GM13977 (cell line): ENCODE measurements around the gene LRRC8E.
A peak's percentile ranks its signal among the peaks of the same experiment; 100 is the strongest.

Source experiments
- DNase-seq: peaks from one replicate; pipeline ENCODE4 v3.0.0; 2012; ENCODE audit warnings: low spot score
- CTCF ChIP-seq: IDR thresholded peaks from 2 replicates; pipeline ENCODE4 v1.5.1; 2012; ENCODE audit warnings: mild to moderate bottlenecking, control low read depth; ENCODE audit not compliant: insufficient read depth; ENCODE audit errors: extremely low read depth, missing control alignments
- in situ Hi-C: fragments of 300-500 bp; cut with MboI; formaldehyde crosslinking; loops from one replicate; pipeline ENCODE4 v1.12.0; 2022; ENCODE audit warnings: low sequenced_read_pairs, low pct_unique_long_range_greater_than_20kb, mixed read lengths, inconsistent platforms; ENCODE audit not compliant: unreplicated experiment

LRRC8E gene

DNA sequence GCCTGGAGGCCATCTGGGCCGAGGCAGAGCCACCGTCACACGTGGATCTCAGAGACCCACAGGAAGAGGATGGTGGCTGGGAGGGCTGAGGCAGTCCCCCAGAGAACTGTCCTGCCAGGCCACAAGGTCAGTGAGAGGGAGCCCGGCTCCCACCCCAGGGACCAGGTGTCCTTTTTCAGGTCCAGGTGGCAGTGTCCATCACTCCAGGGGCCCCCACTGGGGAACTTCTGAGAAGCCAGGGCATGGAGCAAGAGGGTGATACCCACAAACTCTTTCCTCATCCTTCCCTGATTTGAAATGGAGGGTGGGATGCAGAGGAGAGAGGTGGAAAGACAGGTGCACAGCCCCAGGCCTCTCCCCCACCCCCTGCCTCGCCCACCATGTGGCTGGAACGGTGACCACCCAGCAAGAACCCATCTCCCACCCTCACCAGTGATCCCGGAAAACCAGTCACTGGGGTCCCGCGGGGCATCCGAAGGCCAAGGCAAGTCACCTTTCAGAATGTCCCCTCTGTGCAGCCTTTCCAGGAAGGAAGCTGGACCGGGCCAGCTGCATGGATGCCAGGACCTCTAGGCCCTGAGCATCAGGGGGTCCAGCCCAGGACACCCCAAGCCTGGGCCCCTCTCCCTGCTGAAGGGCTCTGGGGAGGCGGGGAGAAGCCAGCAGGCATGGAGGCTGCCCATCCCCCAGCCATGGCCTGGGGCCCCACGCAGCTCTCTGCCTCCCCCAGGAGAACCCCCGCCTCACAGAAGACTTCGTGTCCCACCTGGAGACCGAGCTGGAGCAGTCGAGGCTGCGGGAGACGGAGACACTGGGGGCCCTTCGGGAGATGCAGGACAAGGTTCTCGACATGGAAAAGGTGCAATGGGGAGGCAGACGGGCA lies 28.2 kb upstream of the LRRC8E start:
- no peak for DNase-seq
- in situ Hi-C loops = no loop called here
- TF ChIP-seq CTCF = no peak

DNA sequence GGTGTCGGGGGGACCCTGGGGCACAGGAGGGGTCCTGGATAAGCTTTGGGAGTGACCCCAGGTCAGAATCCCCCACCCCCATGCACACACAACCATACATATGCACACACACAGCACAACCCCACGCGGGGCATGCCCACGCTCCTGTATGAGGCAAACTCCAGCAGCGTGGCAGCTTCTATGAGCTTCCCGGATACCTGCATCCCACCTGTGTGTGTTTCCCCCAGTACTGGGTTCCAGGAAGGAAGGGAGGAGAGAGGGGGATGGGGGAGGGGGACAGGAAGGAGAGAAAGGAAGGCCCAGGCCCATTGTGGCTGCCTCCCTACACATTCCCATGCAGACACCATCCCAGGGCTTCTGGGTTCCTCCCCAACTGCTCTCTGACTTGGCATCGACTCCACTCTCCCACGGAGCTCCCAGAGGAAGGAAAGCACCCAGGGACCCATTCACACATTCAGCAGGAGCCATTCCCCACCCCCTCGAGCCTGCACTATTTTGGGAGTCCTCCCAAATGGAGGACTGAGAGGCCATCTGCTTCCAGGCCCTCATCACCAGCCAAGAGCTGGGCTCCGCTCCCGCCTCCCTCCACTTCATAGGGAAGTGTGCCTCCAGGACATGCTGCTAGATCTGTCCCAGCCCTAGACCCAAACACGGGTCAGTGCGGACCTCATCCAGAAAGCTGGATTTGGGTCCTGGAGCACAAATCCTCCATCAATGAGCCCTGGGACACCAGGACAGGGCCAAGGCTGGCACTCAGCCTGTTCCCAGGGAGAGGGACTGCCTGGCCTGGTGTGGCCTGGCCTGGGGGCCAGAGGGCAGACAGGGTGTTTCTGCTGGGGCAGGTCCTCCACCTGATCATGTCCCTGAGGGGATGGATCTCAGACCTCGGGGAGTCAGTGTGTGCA lies 27.3 kb upstream of the LRRC8E start:
- in situ Hi-C loops = no loop called here
- TF ChIP-seq CTCF = no peak
- DNase-seq = no peak

GRCh38 chr19:7861619-7862412 lies 26.5 kb upstream of the LRRC8E start:
- TF ChIP-seq CTCF = peak; percentile 41
- in situ Hi-C loops = no loop called here
- no peak for DNase-seq

- DNase-seq = peak; percentile 98
- TF ChIP-seq CTCF = no peak
- in situ Hi-C loops = no loop called here
These were observed 25.8 kb upstream of the LRRC8E start for GRCh38 chr19:7862413-7862951.

GRCh38 chr19:7863157-7863970 lies 24.9 kb upstream of the LRRC8E start:
- in situ Hi-C loops = no loop called here
- DNase-seq = no peak
- TF ChIP-seq CTCF = no peak
